SKM-1 treated with dmso at 0.1 percent for 144 hours (cell line): ENCODE data around the gene TEAD2.

Experiments used
- DNase-seq: peaks from one replicate; lab custom pipeline; 2025; ENCODE audit not compliant: unreplicated experiment; lab: John Stamatoyannopoulos, UW

TEAD2 gene

GRCh38 chr19:49348305-49349189 lies 13.7 kb downstream of the TEAD2 start:
- DNase-seq = no peak

GRCh38 chr19:49347835-49348234 lies 14.4 kb downstream of the TEAD2 start:
- DNase-seq = no peak

GRCh38 chr19:49347191-49347590 lies 15.0 kb downstream of the TEAD2 start:
- no peak for DNase-seq

GRCh38 chr19:49344505-49345423 lies 17.5 kb downstream of the TEAD2 start:
- DNase-seq = no peak

- DNase-seq = no peak
Measured at GRCh38 chr19:49343123-49343522, 19.1 kb downstream of the TEAD2 start.

GRCh38 chr19:49342291-49342721 lies 19.9 kb downstream of the TEAD2 start:
- DNase-seq = no peak

- no peak for DNase-seq
Measured at GRCh38 chr19:49340865-49341718, 21.1 kb downstream of the TEAD2 start.

GRCh38 chr19:49340069-49340864 lies 21.9 kb downstream of the TEAD2 start:
- no peak for DNase-seq

GRCh38 chr19:49339301-49340068 lies 22.7 kb downstream of the TEAD2 start:
- DNase-seq = no peak

GRCh38 chr19:49338691-49339300 lies 23.4 kb downstream of the TEAD2 start:
- DNase-seq = no peak

GRCh38 chr19:49338023-49338677 lies 24.1 kb downstream of the TEAD2 start:
- DNase-seq = no peak

- DNase-seq = no peak
Measured at GRCh38 chr19:49337267-49338022, 24.8 kb downstream of the TEAD2 start.

GRCh38 chr19:49336482-49337266 lies 25.5 kb downstream of the TEAD2 start:
- DNase-seq = no peak

GRCh38 chr19:49335784-49336481 lies 26.3 kb downstream of the TEAD2 start:
- no peak for DNase-seq

- peak; percentile 38 for DNase-seq
Measured at GRCh38 chr19:49335071-49335783, 27.0 kb downstream of the TEAD2 start, which contains the start of gene CD37. Gene CD37 (plus strand): TSS chr19:49335406. CDS start chr19:49335541, 135 bp downstream.
